Activated T-helper 1 cell treated with anti-CD3 and anti-CD28 coated beads, Interleukin-2, amount 50 U/mL, for 16 hours (primary cell): ENCODE data around the gene PDYN.

Experiments used
- DNase-seq, 2 donors: peaks; one replicate each; pipeline ENCODE4 v3.0.0-alpha.2; 2020; ENCODE audit warnings: low read depth in 1 of 2, low spot score in 1 of 2

PDYN gene

GRCh38 chr20:1935696-1936366, 58.0 kb downstream of the PDYN start:
- no peak for DNase-seq

- no peak for DNase-seq
Observed at GRCh38 chr20:1934721-1935573, 58.9 kb downstream of the PDYN start.

DNA sequence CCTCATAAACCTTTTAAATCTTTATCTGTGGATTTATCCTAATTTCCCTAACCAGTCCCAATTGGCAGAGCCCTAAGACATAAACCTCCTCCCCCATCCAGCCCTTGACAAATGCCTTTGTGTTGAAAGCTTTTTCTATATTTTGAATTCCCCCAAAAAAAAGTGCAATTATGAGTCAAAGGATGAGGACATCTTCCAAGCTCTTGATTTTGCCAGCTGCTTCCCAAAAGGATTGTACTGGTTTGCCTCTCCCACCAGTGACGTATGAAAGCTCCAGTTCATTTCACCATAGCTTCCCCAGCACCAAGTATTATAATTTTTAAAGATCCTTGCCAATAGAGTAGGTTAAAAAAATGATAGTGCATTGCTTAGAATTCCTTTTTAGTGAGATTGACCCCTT, 59.7 kb downstream of the PDYN start:
- DNase-seq, result no peak

- DNase-seq, result no peak
Observed at GRCh38 chr20:1933465-1933870, 60.4 kb downstream of the PDYN start.

DNA sequence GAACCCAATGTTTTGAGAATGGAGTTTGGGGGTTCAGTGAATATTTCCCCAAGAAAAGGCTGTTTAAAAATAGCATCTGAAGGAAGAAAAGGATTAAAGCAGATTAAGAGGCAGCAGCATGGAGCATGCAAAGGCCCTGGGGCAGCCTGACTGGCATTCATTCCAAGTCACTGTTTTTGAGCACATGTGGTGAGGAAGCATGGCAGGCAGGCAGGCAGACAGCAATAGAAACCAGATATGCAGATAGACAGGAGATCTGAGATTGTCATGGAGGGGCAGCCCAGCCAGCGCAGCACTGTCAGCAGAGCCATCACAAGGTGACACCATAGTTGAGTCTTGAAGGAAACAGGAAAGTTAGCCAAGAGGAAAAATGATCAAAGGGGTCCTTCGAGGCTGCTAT, 60.9 kb downstream of the PDYN start:
- no peak for DNase-seq

DNA sequence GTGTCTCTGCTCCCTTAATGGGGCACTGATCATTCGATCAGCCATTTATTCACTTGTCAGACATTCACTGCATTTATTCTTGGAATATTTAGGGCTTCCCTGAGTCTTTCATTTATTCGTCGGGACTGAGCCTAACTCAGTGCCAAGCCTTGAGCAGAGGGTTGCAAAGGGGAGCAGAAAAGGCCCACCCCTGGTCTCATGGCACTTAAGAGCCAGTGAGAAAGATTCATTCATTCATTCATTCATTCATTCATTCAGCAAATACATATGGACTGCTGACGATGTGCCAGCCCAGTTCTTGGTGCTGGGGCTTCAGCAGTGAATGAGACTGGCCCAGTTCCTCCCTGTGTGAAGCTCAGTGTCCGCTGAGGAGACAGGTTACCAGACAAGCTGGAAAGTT, 62.0 kb downstream of the PDYN start:
- no peak for DNase-seq

GRCh38 chr20:1930165-1930564, 63.7 kb downstream of the PDYN start:
- no peak for DNase-seq

DNA sequence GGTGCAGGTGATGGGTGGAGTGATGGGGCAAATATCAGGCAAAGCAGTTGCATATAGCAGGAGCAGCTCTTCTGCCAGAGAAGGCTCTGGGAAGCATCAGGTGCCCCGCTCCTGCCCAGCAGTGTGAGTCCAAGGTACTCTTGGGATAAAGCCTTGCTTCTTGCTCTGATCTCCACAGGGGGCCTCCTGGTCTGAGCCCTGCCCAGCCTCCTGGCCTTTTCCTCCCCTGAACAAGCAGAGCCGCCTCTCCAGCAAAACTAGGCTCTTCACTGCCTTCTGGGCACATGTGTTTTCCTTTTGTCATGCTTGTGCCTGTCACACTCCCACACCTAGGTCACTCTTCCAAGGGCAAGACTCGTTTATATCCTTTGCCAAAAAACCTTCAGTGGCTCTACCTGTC, 64.4 kb downstream of the PDYN start:
- no peak for DNase-seq

- DNase-seq, result no peak
Observed at GRCh38 chr20:1928782-1929181, 65.1 kb downstream of the PDYN start.
